PFSK-1 (cell line): ENCODE data around the gene GORASP2.
A peak's percentile ranks its signal among the peaks of the same experiment; 100 is the strongest.

ENCODE experiments used
- FOXP2 ChIP-seq: optimal IDR thresholded peaks from 2 replicates; pipeline ENCODE3; 2011; ENCODE audit warnings: borderline replicate concordance, control low read depth, inconsistent platforms; ENCODE audit not compliant: insufficient read depth; ENCODE audit errors: extremely low read length, extremely low read depth
- POLR2AphosphoS5 ChIP-seq: IDR thresholded peaks from 2 replicates; pipeline ENCODE4 v1.6.1; 2012; ENCODE audit warnings: low read depth, mild to moderate bottlenecking, control low read depth, low read length, moderate library complexity
- SIN3A ChIP-seq: IDR thresholded peaks from 2 replicates; pipeline ENCODE4 v1.6.1; 2012; ENCODE audit warnings: mild to moderate bottlenecking, low read length, moderate library complexity, borderline replicate concordance; ENCODE audit not compliant: insufficient read depth
- TAF1 ChIP-seq: IDR thresholded peaks from 2 replicates; pipeline ENCODE4 v1.6.1; 2012; ENCODE audit warnings: low read length, control low read depth, borderline replicate concordance; ENCODE audit not compliant: insufficient read depth
- TF ChIP-seq, protein P1 (sequence below), 2 experiments: IDR thresholded peaks; 2 replicates each; pipeline versions ENCODE4 v1.6.1 to v1.8.0; 2011 to 2012; ENCODE audit warnings: low read depth in 2 of 2, low read length in 2 of 2, control low read depth in 1 of 2, inconsistent platforms in 1 of 2, mild to moderate bottlenecking in 1 of 2, moderate library complexity in 1 of 2; ENCODE audit not compliant: insufficient read depth in 1 of 2

The GORASP2 gene

DNA sequence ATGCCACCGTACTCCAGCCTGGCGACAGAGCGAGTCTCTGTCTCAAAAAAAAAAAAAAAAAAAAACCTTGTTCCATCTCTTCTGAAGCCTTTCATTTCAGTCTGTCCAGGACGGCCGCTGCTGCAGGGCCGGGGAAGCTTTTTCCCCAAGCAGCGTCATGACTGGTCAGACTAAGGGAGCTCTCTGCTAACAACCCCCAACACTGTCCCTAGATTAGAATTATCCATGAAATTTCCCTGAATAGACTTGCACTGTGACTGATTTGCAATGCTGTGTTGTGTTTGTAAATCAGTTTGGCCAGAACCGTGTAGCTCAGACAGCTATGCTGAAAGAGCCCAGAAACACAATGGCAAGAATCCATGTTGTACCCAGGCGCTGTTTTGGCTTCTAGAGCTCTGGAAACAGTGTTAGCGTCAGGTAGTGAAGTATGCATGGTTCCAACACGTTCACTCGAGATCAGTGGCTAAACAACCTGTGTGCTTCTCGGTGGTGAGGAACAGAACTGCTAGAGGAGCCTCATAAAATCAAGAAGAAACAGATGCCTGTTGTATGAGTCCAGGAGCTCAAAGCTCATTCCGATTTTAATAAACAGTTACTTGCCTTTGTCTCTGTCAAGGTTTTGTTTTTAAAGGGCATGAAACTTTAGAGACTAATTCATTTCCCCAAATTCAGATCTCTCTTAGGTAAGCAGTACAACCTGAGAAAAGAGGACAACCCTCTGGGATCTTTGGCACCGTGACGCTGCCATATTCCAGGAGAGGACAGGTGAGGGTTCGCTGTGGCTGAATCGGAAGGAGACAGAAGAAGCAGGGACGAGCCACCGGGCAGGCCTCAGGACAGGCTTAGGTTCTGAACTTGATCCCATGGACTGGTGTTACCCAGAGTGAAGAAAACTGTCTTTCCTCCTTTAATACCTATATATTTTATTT lies 43.5 kb downstream of the GORASP2 start:
- TF ChIP-seq TAF1 (no peak), SIN3A (no peak), FOXP2 (no peak)
- TF ChIP-seq, protein P1, sequence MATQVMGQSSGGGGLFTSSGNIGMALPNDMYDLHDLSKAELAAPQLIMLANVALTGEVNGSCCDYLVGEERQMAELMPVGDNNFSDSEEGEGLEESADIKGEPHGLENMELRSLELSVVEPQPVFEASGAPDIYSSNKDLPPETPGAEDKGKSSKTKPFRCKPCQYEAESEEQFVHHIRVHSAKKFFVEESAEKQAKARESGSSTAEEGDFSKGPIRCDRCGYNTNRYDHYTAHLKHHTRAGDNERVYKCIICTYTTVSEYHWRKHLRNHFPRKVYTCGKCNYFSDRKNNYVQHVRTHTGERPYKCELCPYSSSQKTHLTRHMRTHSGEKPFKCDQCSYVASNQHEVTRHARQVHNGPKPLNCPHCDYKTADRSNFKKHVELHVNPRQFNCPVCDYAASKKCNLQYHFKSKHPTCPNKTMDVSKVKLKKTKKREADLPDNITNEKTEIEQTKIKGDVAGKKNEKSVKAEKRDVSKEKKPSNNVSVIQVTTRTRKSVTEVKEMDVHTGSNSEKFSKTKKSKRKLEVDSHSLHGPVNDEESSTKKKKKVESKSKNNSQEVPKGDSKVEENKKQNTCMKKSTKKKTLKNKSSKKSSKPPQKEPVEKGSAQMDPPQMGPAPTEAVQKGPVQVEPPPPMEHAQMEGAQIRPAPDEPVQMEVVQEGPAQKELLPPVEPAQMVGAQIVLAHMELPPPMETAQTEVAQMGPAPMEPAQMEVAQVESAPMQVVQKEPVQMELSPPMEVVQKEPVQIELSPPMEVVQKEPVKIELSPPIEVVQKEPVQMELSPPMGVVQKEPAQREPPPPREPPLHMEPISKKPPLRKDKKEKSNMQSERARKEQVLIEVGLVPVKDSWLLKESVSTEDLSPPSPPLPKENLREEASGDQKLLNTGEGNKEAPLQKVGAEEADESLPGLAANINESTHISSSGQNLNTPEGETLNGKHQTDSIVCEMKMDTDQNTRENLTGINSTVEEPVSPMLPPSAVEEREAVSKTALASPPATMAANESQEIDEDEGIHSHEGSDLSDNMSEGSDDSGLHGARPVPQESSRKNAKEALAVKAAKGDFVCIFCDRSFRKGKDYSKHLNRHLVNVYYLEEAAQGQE (IDR thresholded peaks at IDR 0.05; ENCODE audit: insufficient read depth in 1 of 2, low read depth in 2 of 2, low read length in 2 of 2): no peak

DNA sequence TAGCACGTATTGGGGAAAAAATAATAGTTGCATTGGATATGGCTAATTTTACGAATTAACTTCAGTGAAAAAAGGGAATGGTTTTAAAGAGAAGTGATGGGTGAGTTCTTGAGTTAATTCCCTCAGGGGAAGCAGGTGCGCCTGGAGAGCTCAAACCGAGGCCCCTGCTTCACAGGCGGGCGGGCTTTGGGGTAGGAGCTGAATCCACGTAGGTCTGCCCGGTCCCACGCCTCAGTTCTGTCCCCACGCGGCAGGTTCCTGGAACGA lies 44.1 kb downstream of the GORASP2 start:
- TF ChIP-seq SIN3A: no peak
- TF ChIP-seq, protein P1 (IDR thresholded peaks at IDR 0.05; ENCODE audit: insufficient read depth in 1 of 2, low read depth in 2 of 2, low read length in 2 of 2): no peak
- no peak for TF ChIP-seq TAF1
- TF ChIP-seq POLR2AphosphoS5: no peak; the same call in 1 of the 2 replicates
- TF ChIP-seq FOXP2: no peak

DNA sequence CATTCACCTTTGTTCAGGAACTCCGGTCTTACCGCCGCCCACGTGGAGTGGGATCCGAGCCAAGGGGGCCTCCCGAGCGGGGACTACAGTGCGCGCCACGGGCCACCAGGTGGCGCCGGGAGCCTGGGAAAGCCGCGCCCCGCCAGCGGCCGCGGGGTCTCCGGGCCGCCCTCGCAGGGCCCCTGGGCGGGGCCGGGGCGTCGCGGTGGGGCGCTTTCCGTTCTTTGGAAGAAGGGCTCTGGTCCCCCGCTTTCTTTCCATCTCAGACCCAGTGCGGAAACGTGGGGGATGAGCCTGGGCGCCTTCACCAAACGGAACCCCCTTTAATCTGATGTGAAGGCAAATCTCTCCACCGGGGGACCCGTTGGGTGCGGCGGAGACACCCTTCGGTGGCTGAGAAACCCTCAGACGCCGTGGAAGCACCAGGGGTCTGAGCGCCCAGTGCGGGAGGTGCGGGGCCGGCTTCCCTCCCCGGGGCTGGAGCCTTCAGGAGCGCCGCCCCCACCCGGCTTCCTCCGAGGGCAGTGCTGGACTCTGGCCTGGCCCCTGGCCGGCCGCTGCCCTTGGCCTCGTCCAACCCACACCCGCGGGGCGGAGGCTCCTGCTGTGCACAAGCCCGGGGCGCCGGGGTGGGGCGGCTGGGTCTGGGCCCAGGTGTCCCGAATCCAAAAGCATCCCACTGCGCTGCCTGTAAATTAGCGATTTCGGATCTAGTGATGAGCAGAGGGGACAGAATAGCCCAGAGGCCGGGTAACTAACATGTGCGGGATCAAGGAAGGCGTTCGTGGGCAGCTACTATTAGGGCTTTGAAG lies 44.6 kb downstream of the GORASP2 start:
- no peak for TF ChIP-seq TAF1
- 0 out of 2 replicates have a peak, but pooled peaks have one; percentile 27 for TF ChIP-seq POLR2AphosphoS5
- peak; percentile 78 for TF ChIP-seq FOXP2

DNA sequence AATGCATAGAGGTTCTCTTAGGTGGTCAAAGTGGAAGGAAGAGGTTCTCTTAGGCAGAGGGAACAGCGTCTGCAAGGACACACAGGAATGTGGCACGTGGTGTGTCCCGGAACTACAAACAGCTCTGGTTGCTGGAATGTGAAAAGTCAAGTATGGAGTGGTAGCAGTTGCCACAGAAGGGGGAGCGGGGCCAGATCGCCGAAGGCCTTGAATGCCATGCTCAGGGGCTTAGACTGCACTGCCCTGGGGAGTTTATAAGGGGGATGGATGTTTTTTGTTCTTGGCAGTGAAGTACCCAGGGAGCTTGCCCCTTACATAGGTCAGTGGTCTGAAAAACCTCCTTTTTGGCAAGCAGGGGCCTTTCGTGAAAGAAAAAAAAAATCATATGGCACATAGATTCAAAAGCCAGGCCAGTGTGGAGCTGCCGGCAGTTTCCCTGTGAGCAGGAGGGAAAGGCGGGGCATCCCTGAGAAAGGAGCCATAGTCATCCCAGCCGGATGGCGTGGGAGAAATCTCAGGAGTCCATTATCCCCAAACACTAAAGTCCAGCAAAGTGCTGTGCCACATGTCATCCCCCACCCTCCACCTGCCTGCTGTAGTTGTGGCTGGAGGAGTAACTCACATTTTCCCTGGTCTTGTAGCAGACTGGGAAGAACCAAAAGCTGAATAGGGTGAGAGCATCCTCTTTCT lies 45.4 kb downstream of the GORASP2 start:
- TF ChIP-seq SIN3A: no peak
- TF ChIP-seq POLR2AphosphoS5: no peak
- TF ChIP-seq, protein P1 (IDR thresholded peaks at IDR 0.05; ENCODE audit: insufficient read depth in 1 of 2, low read depth in 2 of 2, low read length in 2 of 2): no peak
- no peak for TF ChIP-seq FOXP2
- no peak for TF ChIP-seq TAF1
